Neuron (in vitro differentiated cells): ENCODE measurements around the gene RAD51B.
"Not testable (repeated sequence)": the region's sequence is repeated elsewhere in the genome, so short reads cannot be mapped to it uniquely, and the experiment has no call there.

Source experiments
- H2AFZ ChIP-seq: one replicate; pipeline ENCODE4 v1.6.1; 2013; ENCODE audit warnings: low read depth, mild to moderate bottlenecking, inconsistent platforms, low read length, moderate library complexity
- H3K27me3 ChIP-seq: one replicate; pipeline ENCODE4 v1.6.1; 2013; ENCODE audit warnings: low read length; ENCODE audit not compliant: insufficient read depth
- H3K36me3 ChIP-seq: one replicate; pipeline ENCODE4 v1.6.1; 2013; ENCODE audit warnings: low read length; ENCODE audit not compliant: insufficient read depth
- H3K4me1 ChIP-seq: one replicate; pipeline ENCODE4 v1.6.1; 2013; ENCODE audit warnings: low read length; ENCODE audit not compliant: insufficient read depth
- H3K4me3 ChIP-seq: 2 replicates; pipeline ENCODE4 v1.5.1; 2013; ENCODE audit warnings: mild to moderate bottlenecking, low read length, moderate library complexity
- H3K9me3 ChIP-seq: one replicate; pipeline ENCODE4 v1.6.1; 2013; ENCODE audit warnings: low read length

Gene RAD51B

GRCh38 chr14:68753690-68754089, 934.1 kb downstream of the RAD51B start:
- no peaks in the 10 kb centered on the region for H3K4me1 ChIP-seq
- H3K4me3 ChIP-seq, result no peak overlapping the region
- no peaks in the 10 kb centered on the region for H3K27me3 ChIP-seq
- no peaks in the 10 kb centered on the region for H3K36me3 ChIP-seq
- no peaks in the 10 kb centered on the region for H3K9me3 ChIP-seq
- no peak overlapping the region for H2AFZ ChIP-seq

- Histone ChIP-seq H3K27me3 (no peaks in the 10 kb centered on the region), H3K36me3 (no peaks in the 10 kb centered on the region), H3K4me1 (no peaks in the 10 kb centered on the region), H3K9me3 (no peaks in the 10 kb centered on the region), H3K4me3 (no peak overlapping the region), H2AFZ (no peak overlapping the region)
Observed at GRCh38 chr14:68755016-68755353, 935.4 kb downstream of the RAD51B start.

GRCh38 chr14:68756000-68756481, 936.5 kb downstream of the RAD51B start:
- Histone ChIP-seq H3K4me1 (no peaks in the 10 kb centered on the region), H3K4me3 (no peak overlapping the region), H3K27me3 (no peaks in the 10 kb centered on the region), H3K9me3 (no peaks in the 10 kb centered on the region), H3K36me3 (no peaks in the 10 kb centered on the region), H2AFZ (no peak overlapping the region)

- no peak overlapping the region for H2AFZ ChIP-seq
- no peaks in the 10 kb centered on the region for H3K9me3 ChIP-seq
- H3K27me3 ChIP-seq, result no peaks in the 10 kb centered on the region
- H3K4me1 ChIP-seq, result no peaks in the 10 kb centered on the region
- no peaks in the 10 kb centered on the region for H3K36me3 ChIP-seq
- H3K4me3 ChIP-seq, result no peak overlapping the region
Observed at GRCh38 chr14:68756734-68757133, 937.2 kb downstream of the RAD51B start.

- Histone ChIP-seq H3K9me3 (no peaks in the 10 kb centered on the region), H3K36me3 (no peaks in the 10 kb centered on the region), H3K4me3 (no peak overlapping the region), H2AFZ (no peak overlapping the region), H3K27me3 (no peaks in the 10 kb centered on the region), H3K4me1 (peaks cover 4% of the 10 kb centered on the region)
Observed at GRCh38 chr14:68757618-68758081, 938.1 kb downstream of the RAD51B start.

- Histone ChIP-seq H3K36me3 (no peaks in the 10 kb centered on the region), H3K9me3 (no peaks in the 10 kb centered on the region), H2AFZ (no peak overlapping the region), H3K27me3 (no peaks in the 10 kb centered on the region), H3K4me3 (no peak overlapping the region), H3K4me1 (peaks cover 8% of the 10 kb centered on the region)
Observed at GRCh38 chr14:68758301-68758700, 938.7 kb downstream of the RAD51B start.

GRCh38 chr14:68759017-68759560, 939.5 kb downstream of the RAD51B start:
- Histone ChIP-seq H3K4me1 (peaks cover 8% of the 10 kb centered on the region), H3K9me3 (no peaks in the 10 kb centered on the region)

GRCh38 chr14:68759937-68760336, 940.4 kb downstream of the RAD51B start:
- Histone ChIP-seq H3K4me3 (no peak overlapping the region), H3K36me3 (no peaks in the 10 kb centered on the region), H3K27me3 (no peaks in the 10 kb centered on the region), H2AFZ (no peak overlapping the region), H3K9me3 (no peaks in the 10 kb centered on the region), H3K4me1 (peaks cover 8% of the 10 kb centered on the region)

More at GRCh38 chr14:68759017-68759560, 939.5 kb downstream of the RAD51B start:
- Histone ChIP-seq H3K4me3 (no peak overlapping the region), H3K36me3 (no peaks in the 10 kb centered on the region), H2AFZ (no peak overlapping the region), H3K27me3 (no peaks in the 10 kb centered on the region)

- Histone ChIP-seq H2AFZ (no peak overlapping the region), H3K9me3 (no peaks in the 10 kb centered on the region), H3K4me3 (no peak overlapping the region), H3K4me1 (peaks cover 8% of the 10 kb centered on the region), H3K27me3 (no peaks in the 10 kb centered on the region), H3K36me3 (no peaks in the 10 kb centered on the region)
Observed at GRCh38 chr14:68760761-68761160, 941.2 kb downstream of the RAD51B start.

- Histone ChIP-seq H3K9me3 (no peaks in the 10 kb centered on the region), H3K36me3 (no peaks in the 10 kb centered on the region), H3K4me1 (peaks cover 8% of the 10 kb centered on the region), H2AFZ (no peak overlapping the region), H3K4me3 (no peak overlapping the region), H3K27me3 (no peaks in the 10 kb centered on the region)
Observed at GRCh38 chr14:68761391-68761790, 941.8 kb downstream of the RAD51B start.

- peaks cover 8% of the 10 kb centered on the region for H3K4me1 ChIP-seq
- H3K9me3 ChIP-seq, result no peaks in the 10 kb centered on the region
- no peaks in the 10 kb centered on the region for H3K27me3 ChIP-seq
- H3K36me3 ChIP-seq, result no peaks in the 10 kb centered on the region
- no peak overlapping the region for H3K4me3 ChIP-seq
- H2AFZ ChIP-seq, result no peak overlapping the region
Observed at GRCh38 chr14:68762953-68763764, 943.6 kb downstream of the RAD51B start.

- not testable (repeated sequence) for H3K9me3 ChIP-seq, H2AFZ ChIP-seq, H3K27me3 ChIP-seq, H3K4me3 ChIP-seq, H3K36me3 ChIP-seq, H3K4me1 ChIP-seq
Observed at GRCh38 chr14:68763843-68764242, 944.3 kb downstream of the RAD51B start.

- no peaks in the 10 kb centered on the region for H3K27me3 ChIP-seq
- H3K4me3 ChIP-seq, result no peak overlapping the region
- peaks cover 8% of the 10 kb centered on the region for H3K4me1 ChIP-seq
- H3K36me3 ChIP-seq, result no peaks in the 10 kb centered on the region
- no peaks in the 10 kb centered on the region for H3K9me3 ChIP-seq
- H2AFZ ChIP-seq, result no peak overlapping the region
Observed at GRCh38 chr14:68766299-68767247, 947.0 kb downstream of the RAD51B start.
